Measurements from ENCODE around the gene ANO1. TPM values are rescaled to one million over a fixed set of nuclear protein-coding genes. Genes with fewer than 3 reads are reported as not detected.

Gene ANO1
- total RNA-seq, 1 donor from 2014 or later = 0.62 TPM

GRCh38 chr11:70116386-70117065 is 38.4 kb downstream of the ANO1 start:
- no peak for DNase-seq

GRCh38 chr11:70117567-70118145 is 39.5 kb downstream of the ANO1 start:
- DNase-seq = no peak

- no peak for DNase-seq
Observed at GRCh38 chr11:70118642-70119041, 40.5 kb downstream of the ANO1 start.

GRCh38 chr11:70119502-70119901 is 41.4 kb downstream of the ANO1 start:
- DNase-seq = no peak

- no peak for DNase-seq
Observed at GRCh38 chr11:70120674-70121073, 42.6 kb downstream of the ANO1 start.

- no peak for DNase-seq
Observed at GRCh38 chr11:70122490-70123198, 44.5 kb downstream of the ANO1 start.

- no peak for DNase-seq
Observed at GRCh38 chr11:70123711-70124110, 45.6 kb downstream of the ANO1 start.

GRCh38 chr11:70124321-70125000 is 46.3 kb downstream of the ANO1 start:
- no peak for DNase-seq

GRCh38 chr11:70126494-70126893 is 48.4 kb downstream of the ANO1 start:
- no peak for DNase-seq

GRCh38 chr11:70127653-70128434 is 49.7 kb downstream of the ANO1 start:
- DNase-seq = no peak

- no peak for DNase-seq
Observed at GRCh38 chr11:70128435-70128906, 50.4 kb downstream of the ANO1 start.

- no peak for DNase-seq
Observed at GRCh38 chr11:70129051-70129592, 51.0 kb downstream of the ANO1 start.

- no peak for DNase-seq
Observed at GRCh38 chr11:70130636-70131035, 52.5 kb downstream of the ANO1 start.

- no peak for DNase-seq
Observed at GRCh38 chr11:70131606-70132190, 53.6 kb downstream of the ANO1 start.

- no peak for DNase-seq
Observed at GRCh38 chr11:70132641-70133040, 54.5 kb downstream of the ANO1 start.

GRCh38 chr11:70133771-70134335 is 55.7 kb downstream of the ANO1 start:
- DNase-seq = no peak

GRCh38 chr11:70134490-70134889 is 56.4 kb downstream of the ANO1 start:
- no peak for DNase-seq

GRCh38 chr11:70135142-70135541 is 57.0 kb downstream of the ANO1 start:
- DNase-seq = no peak

- DNase-seq = no peak
Observed at GRCh38 chr11:70135625-70136059, 57.5 kb downstream of the ANO1 start.

- DNase-seq = no peak
Observed at GRCh38 chr11:70137383-70137782, 59.3 kb downstream of the ANO1 start.

- DNase-seq = no peak
Observed at GRCh38 chr11:70138403-70138802, 60.3 kb downstream of the ANO1 start.
